GM18499 (cell line): ENCODE data around the gene ITPR1.

Source experiments
- ATAC-seq: cut with Tn5 transposase; IDR thresholded peaks from one replicate; pipeline ENCODE4 v1.9.1; 2021; ENCODE audit warnings: moderate number of reproducible peaks; ENCODE audit not compliant: insufficient read depth, unreplicated experiment

Gene ITPR1

DNA sequence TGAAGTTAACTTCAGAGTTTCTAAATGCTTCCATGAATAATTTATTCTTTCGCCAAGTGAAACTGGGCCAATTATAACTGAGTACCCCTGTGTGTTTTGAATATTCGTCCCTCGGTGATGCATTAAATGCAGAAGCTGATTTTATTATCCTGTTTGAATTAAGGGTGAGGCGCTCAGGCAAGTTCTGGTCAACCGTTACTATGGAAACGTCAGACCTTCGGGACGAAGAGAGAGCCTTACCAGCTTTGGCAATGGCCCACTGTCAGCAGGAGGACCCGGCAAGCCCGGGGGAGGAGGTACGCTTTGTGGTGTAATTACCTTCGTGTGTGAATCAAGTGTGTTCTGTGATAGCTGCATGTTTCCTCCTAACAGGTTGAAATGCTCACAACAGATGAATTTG lies 239.8 kb downstream of the ITPR1 start:
- ATAC-seq: no peak

DNA sequence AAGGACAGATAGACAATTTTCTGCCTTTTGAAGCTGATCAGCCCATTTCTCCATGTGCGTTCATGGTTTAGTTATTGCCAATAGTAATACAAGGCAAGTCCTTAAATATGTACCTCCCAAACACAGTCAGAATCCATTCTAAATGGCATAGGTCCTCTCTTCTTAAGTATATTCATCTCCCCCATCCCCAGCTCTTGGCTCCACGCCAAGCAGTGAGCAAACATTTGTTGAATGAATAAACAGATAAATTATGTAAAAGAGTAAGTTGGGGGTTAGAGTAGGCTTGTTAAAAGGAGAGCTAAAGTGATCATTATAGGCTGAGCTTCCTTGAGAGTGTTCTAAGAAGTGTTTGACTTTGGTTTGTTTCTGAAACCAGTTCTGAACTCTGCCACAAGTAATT lies 241.3 kb downstream of the ITPR1 start:
- no peak for ATAC-seq

DNA sequence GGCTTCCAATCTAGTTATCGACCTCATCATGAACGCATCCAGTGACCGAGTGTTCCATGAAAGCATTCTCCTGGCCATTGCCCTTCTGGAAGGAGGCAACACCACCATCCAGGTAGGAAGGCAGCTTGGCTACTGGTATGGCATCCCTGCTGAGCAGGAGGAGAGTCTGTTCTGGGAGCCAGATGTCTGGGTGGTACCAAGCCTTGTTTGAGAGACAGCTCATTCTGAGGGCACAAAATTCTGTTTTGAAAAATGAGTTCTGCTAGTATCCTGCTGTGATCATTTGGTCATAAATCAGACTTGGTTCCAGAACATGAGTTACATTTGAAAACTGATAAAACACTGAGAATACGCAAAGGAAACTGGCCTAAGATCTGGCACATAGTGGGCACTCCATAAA lies 242.1 kb downstream of the ITPR1 start:
- no peak for ATAC-seq

DNA sequence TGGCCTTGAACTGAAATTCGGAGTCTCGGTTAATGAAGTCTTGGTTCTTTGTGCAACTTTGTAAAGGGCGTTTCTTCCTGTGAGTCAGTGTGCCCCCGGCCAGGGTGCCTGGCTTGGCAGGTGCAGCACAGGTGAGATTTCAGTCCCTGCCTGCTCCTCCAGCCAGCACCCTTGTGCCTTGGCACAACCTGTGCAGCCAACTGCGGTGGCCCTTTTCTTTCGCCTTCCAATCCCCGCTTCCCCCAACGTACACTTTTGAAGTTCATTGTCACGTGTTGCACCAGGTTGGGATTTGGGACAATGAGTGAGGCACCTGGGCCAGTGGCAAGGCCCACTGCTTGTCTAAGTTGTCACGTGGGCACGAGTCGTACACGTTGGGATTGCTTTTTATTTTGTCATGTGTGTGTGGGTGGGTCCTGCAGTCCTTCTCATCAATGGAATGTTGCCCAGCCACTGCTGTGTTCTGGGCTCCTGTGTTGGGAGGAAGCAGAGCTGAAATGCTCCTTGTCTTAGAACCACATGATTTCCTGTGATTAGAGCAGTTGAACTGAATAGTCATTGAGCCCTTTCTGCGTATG lies 243.2 kb downstream of the ITPR1 start:
- ATAC-seq: no peak

DNA sequence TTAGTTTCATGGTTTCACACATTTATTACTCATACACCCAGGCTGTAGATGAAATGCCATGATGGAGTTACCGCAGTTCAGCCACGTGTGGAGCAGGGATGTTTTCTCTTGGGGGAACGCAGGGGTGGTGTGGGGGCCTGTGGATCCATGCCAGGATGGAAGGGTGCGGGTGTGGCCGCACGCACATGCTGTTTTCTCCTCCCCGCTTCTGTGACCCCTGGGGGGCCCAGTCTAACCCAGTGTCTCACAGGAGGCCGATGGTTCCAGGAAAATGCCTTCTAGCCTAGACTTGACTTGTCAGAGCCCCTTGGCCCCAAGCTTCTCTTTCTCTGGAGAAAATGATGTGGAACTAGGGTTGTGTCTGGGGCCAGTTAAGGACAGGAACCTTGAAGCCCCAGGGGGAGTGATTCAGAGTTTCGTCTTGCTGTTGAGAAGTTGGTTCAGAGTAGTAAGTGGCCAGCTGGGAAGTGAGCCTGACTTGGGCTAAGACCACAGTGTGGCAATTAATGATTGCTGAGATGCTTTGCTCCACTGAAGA lies 245.7 kb downstream of the ITPR1 start:
- no peak for ATAC-seq

DNA sequence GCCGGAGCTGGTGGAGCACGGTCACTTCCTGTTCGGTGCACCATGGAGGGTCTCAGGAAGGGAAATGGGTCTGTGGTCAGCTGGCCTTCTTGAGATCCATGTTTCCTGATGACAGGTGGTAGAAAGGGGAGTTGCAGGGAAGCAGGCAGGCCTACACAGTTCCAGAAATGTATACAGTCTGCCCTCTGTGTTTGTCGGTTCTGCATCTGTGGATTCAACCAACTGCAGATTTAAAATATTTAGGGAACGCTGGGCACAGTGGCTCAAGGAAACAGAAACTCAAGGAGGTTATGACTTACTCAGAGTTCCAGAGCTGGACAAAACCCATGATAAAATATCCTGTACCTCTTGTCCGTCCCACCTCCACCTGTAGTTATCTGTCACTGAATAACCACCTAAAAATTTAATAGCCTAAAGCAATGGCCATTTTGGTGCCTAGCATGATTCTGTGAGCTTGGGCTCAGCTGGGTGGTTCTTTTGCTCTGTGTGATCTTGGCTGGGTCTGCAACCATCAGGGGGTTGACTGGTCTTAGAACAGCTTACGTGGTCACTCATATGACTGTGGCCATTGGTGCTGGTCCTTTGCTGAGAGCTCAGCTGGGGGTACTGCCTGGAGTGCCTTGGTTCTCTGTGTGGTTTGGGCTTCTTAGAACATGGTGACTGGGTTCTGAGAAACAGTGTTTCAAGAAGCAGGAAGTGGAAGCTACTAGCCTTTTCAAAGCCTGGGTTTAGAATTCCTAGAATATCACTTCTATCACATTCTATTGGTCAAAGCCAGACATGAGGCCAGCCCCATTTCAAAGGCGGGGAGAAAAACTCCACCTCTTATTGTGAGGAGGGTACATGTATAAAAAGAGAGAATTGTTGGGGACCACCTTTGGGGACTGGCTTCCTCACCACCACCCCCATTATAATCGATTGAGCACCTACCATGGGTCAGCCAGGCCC lies 246.4 kb downstream of the ITPR1 start:
- no peak for ATAC-seq

DNA sequence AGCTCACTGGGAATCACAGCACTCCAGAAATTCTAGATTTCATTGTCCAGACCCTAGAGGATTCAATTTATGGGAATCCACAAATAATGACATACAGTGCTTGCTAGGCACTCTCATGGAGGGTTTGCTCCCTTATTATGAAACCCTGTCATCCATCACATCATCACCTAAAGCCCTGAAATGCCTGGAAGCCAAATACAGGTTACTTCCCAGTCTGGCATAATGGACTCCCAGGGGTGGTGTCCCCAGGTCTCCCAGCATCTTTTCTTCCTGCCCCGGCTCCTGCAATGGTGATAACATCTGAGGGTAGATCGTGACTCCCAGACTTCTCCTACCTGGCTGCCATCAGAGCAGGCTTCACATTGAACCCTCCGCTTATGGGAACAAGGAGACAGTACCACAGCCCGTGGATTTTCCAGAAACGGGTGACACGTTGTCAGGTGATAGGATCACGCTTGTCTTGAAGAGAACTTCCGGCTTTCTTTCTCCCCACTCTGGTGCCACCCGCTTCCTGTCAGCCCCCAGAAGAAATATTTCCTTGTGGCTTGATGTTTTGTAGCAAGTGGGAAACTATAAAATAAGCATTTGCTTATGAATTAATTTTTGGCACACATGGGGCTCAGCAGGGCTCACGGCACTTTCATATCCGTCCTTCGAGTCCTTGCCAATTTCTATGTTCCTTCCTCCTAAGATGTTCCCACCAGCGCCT lies 247.4 kb downstream of the ITPR1 start:
- no peak for ATAC-seq

DNA sequence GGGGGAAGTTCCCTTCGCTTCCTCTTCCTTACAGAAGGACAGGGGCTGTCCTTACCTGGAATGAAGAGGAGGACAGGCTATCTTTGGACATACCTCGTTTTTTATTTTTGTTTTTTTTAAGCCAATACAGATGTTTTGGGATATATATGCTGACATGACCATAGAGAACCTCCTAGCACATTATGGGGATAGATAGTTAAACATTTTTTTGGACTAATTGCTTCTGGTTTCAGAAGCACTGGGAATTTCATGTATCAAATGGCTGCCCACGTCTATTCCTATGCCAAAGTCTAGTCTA lies 247.9 kb downstream of the ITPR1 start:
- no peak for ATAC-seq

DNA sequence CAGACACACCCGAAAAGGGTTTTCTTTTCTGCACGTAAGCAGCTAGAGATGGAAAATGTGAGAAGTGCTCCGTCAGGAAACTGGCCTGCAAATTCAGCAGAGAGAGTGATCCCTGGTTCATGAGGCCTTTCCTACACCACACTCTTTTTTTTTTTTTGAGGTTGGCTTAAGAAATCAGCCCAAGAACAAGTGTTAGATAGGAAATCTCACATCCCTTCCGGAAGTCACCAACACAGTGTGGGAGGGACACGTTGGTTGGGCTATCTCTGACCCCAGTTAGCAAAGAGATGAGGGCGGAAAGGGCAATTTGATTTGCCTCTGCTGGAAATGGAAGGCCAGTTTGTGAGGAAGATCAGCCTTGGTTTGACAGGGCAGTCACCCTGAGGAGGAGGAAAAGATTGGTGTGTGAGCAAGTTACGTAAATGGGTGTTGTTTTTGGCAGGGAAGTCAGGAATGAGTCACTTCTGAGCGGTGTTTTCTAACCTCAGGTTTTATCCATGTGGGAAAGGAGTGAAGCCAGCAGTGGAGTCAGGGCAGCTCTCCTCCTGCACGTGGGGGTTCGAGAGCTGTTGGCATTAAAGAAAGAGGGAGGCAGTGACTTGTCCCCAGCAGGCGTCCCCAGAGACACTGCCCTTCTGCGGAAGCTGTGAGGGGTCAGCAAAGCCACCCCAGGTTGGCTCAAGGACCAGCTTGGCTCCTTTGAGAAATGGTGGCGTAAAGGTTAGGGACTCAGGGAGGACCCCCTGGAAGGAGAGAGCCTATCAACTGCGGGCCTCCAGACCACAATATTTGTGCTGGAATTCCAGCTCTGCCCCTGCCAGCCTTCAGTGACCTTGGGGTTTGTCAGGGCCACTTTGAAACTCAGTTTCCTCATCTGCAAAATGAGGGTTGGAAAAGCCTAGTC lies 248.5 kb downstream of the ITPR1 start:
- no peak for ATAC-seq

DNA sequence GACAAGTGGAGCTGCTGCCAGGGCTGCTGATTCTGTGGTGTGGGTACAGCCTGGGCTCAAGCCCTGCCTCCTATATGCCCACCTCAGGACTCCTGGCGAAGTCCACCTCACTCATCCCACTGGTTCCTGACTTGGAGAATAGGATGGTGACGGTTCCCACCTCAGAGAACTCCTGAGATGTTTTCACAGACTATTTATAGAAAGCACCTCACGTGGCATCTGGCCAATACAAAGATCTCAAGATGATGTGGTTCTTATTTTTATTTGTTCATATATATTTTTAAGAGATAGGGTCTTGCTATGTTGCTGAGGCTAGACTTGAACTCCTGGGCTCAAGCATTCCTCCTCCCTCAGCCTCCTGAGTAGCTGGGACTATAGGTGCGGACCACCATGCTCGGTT lies 249.2 kb downstream of the ITPR1 start:
- no peak for ATAC-seq

DNA sequence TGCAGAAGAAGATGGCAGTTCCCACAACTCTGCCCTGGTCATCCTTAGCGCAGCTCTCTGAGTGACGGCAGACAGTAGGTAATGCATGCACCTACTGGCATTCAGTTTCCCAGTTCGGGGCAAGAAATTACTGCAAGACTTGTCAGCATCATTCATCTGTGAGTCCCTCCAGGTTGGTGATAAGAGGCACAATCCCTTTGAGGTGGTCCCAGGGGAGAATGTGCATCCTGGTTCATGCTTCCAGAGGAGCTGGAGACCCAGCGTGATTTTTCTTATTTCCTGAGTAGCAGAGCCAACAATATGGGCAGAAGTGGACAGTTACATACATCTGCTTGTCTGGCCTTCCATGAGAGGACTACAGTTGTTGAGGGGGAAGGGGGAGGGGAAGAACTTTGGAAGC lies 250.2 kb downstream of the ITPR1 start:
- no peak for ATAC-seq

DNA sequence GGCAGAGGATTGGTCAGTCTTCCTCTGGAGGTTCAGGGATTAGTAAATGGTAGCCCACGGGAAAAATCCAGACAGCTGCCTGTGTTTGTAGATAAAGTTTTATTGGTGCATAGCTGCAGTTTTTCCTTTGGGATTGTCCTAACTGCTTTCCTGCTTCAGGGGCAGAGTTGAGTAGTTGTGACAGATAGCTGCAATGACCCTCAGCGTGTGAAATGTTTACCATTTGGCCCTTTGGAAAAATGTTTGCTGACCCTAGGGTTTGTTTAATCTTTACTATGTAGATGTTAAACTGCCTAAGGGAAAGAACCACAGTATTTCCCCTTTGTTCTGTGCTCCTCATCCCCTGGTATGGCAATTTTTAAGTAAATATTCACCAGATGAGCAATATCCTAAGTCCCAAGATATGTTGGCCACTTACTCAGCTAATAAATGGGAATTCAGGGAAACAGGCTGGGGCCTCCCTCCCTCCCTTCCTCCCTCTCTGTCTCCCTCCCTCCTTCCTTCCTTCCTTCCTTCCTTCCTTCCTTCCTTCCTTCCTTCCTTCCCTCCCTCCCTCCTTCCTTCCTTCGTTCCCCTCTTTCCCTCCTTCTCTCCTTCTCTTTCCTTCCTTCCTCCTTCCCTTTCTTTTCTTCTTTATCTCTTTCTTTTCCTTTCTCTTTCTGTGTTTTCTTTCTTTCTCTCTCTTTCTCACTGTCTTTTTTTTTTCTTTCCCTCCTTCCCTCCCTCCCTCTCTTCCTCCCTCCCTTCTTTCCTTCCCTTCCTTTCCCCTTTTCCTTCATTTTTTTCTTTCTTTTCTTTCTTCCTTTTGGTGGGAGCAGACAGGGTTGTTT lies 251.5 kb downstream of the ITPR1 start:
- no peak for ATAC-seq

DNA sequence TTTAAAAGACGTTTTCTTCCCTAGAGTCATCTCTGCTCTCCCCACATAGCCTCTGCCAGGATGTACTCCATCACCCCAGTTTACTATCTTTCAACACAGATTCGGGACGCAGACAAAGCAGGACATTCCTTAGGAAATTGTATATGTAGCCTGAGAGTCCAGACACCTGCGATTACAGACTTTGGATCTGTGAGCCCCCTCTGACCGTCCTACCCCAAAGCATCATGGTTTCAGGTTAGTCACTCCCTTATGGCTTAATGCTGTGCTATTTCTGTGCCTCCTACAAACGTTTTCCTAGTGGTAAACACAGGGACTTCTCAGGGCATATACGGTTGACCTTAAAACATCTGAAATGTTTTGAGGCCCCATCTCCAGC lies 252.1 kb downstream of the ITPR1 start:
- no peak for ATAC-seq

DNA sequence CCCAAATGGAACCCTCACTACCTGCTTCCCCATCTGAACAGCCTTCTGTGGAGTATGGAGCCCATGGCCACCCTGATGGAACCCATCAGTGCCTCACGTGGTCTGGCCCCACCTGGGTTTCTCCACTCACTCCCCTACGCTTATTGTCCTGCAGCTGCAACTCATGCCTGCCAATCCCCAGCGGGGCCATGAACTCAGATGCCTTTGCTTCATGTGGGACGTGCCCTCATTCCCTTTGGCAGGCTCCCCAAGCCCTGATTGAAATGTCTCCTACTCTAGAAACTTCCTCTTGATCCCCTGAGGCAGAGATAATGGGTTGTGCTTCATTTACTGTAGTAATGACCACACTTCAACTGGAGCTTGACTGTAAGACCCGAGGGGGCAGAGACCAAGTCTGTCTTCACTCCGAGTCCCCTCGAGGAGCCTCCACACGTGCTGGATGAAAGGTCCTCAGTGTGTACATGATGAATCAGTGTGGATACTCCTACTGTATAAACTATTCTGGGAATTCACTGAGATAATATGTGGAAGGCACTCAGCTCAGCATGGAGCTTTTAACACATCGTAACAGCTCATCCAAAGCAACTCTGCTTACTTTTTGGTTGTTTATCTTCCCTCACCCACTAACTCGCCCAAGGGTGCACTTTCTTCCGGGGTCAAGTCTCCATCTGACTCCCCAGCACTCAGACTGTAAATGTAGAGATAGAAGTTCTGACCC lies 253.3 kb downstream of the ITPR1 start:
- ATAC-seq: no peak

DNA sequence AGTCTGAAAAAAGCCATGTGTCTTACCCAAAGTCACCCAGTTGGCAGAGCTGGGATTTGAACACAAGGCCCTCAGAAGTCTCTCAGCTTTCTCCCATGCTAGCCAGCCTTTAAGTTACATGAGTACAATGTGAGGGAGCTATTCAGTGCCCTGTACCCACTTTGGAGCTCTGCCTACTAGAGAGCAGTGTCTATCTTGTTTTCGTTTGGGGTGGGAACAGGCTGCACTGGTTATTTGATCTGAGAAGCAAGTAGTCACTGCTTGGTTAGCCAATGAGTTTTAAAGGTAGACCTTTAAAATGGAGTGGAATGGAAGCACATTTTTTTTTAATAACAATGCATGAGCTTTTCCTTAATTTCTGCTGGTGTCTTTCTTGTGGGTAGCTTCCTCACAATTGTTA lies 255.0 kb downstream of the ITPR1 start:
- no peak for ATAC-seq

DNA sequence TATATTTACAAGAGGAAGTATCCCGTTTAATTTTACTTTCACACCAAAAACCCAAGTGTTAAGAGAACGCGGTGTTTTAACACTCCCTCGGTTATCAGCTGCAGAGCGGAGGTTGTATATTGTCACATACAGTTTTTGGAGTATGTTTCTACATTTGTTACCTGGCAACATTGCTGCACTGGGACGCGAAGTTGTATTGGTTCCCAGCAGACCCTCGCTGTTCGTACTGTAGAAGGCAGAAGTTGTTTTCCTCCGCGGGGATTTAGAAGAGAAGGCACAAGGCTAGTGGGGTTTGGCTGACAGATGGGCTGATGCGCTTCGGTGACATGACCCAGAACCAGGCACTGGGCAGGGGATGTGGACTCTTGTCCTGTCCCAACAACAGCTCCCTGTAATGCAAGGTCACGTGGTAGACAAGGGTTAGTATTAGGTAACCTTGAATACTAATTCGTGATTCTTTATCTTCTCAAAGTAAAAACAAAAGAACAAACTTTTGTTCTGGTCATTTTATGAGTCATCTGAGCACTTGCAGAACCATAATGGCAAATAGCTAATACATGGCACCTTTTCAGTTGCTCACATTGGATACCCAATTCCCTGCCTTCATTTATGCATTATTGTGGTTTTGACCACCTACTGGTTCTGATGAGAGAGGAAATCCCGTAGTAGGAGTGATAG lies 255.7 kb downstream of the ITPR1 start:
- peak; percentile 32 for ATAC-seq

DNA sequence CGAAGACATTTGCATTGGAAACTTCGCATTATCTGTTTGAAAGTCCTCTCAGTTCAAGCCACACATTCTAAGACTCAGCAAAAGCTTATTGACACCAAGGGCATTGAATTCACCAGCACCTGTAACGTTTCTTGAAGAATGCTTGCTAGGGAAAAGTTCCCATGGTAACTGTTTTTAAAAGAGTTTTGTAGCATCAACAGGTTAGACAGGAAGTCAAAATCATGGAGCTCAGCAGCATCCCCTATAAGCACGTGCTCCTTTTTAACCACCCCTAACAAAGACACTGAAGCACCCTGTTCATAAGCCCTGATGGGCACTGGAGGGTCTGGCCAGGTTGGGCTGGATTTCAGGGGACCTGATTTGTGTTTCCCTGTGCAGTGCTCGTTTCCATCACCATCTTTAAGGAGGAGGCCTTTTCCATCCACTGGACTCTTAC lies 256.4 kb downstream of the ITPR1 start:
- ATAC-seq: peak; percentile 23

DNA sequence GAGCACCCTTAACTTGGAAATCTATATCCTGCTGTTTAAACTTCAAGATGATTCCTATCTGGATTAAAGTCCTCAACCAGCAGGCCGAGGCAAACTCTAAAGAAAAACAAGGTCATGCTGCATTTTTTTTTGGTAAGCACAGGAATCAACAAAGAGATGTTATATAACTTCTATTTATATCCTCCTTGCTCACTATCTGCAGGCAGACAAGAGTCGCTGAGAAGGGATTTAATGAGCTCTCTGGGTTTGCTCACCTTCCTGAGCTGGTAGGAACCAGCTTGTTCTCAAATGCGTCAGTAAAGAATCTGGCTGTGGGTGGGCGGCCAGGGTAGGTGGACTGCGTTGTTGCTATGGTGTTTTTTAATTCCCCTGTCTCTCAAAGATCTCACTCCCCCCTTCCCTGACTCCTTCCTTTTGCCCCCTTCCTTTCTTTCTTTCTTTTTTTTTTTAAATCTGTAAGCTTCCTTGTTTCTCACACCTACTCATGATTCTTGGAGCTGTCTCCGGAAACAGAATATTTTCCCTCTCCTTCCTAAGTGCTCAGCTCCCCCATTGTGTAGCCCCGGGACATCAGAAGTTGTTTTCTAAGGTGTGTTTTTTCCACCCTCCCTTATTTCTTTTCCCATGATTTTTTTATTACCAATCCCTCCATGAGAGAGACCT lies 257.3 kb downstream of the ITPR1 start:
- ATAC-seq: no peak
